Right atrium auricular region (tissue), 2 donors: ENCODE data around the gene DUSP3. TPM values are rescaled to one million over a fixed set of nuclear protein-coding genes. Genes with fewer than 3 reads are reported as not detected.

ENCODE experiments used
- DNase-seq: peaks from one replicate; pipeline ENCODE4 v3.0.0-alpha.2; 2019; ENCODE audit warnings: low spot score
- H3K27ac ChIP-seq, 2 donors: fragments of 200-600 bp; sonication (generic); 1 replicate in 1 of 2; 2 replicates in 1 of 2; pipeline ENCODE4 v1.5.1; 2016 to 2019
- H3K27me3 ChIP-seq, 2 donors: fragments of 200-600 bp; sonication (generic); one replicate each; pipeline versions ENCODE4 v1.5.1 to v1.6.0; 2017 to 2019
- H3K36me3 ChIP-seq: fragments of 200-600 bp; sonication (generic); one replicate; pipeline ENCODE4 v1.5.1; 2016
- H3K4me1 ChIP-seq, 2 donors: fragments of 200-600 bp; sonication (generic); one replicate each; pipeline versions ENCODE4 v1.5.1 to v1.6.0; 2017 to 2019
- H3K4me3 ChIP-seq, 2 donors: fragments of 200-600 bp; sonication (generic); 1 replicate in 1 of 2; 2 replicates in 1 of 2; pipeline ENCODE4 v1.5.1; 2017 to 2019; ENCODE audit warnings: mild to moderate bottlenecking in 1 of 2, moderate library complexity in 1 of 2
- H3K9me3 ChIP-seq, 2 donors: fragments of 200-600 bp; sonication (generic); one replicate each; pipeline ENCODE4 v1.5.1; 2019
- total RNA-seq, 2 donors: library from RNA; depleted of rRNA; stranded (reverse); fragments of >200 nt; gene quantifications; one replicate each; pipeline ENCODE4 v1.1.0, GENCODE V29; 2016
- TF ChIP-seq, protein P1 (sequence below), 2 donors: fragments of 200-600 bp; sonication (generic); IDR thresholded peaks; one replicate each; pipeline ENCODE4 v1.5.1; 2019; ENCODE audit warnings: antibody characterized with exemption in 2 of 2

DUSP3 gene
- total RNA-seq, 2 donors from 2014 or later = 151 to 175 TPM

DNA sequence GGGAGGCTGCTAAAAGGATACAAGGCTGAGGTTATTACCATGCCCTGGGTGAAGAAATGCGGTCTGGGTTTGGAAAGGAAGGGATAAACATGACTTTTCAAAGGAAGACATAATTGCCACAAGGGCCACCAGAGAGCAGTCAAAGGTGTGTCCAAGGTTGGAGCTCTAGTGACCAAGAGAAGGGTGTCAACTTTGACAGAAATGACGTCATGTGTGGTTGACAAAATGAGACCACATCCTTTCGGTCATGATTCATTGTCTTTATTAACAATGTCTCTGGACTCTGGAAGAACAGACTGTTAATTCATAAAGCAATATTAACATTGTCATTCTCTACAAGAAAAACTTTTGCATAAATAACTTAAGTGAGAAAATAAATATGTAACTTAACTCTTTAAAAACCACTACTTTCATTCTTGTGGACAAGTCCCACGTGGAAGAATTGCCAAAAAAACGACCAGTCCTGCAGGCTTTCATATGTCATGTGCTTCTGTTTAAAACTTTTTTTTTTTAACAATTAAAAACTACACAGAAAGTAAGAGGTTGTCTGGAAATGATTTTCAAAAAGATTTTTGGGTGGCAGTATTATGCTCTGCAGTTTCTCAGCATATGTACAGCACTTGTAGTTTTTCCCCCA is 25.2 kb downstream of the DUSP3 start:
- no peaks in the 10 kb centered on the region for H3K27me3 ChIP-seq
- peaks cover 0 to 14% of the 10 kb centered on the region in 2 donors for H3K4me1 ChIP-seq
- H3K4me3 ChIP-seq = no peak overlapping the region
- DNase-seq = no peak
- H3K9me3 ChIP-seq = no peaks in the 10 kb centered on the region
- TF ChIP-seq, protein P1, sequence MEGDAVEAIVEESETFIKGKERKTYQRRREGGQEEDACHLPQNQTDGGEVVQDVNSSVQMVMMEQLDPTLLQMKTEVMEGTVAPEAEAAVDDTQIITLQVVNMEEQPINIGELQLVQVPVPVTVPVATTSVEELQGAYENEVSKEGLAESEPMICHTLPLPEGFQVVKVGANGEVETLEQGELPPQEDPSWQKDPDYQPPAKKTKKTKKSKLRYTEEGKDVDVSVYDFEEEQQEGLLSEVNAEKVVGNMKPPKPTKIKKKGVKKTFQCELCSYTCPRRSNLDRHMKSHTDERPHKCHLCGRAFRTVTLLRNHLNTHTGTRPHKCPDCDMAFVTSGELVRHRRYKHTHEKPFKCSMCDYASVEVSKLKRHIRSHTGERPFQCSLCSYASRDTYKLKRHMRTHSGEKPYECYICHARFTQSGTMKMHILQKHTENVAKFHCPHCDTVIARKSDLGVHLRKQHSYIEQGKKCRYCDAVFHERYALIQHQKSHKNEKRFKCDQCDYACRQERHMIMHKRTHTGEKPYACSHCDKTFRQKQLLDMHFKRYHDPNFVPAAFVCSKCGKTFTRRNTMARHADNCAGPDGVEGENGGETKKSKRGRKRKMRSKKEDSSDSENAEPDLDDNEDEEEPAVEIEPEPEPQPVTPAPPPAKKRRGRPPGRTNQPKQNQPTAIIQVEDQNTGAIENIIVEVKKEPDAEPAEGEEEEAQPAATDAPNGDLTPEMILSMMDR (IDR thresholded peaks at IDR 0.05) = no peak
- H3K36me3 ChIP-seq = no peaks in the 10 kb centered on the region
- H3K27ac ChIP-seq = no peak overlapping the region

DNA sequence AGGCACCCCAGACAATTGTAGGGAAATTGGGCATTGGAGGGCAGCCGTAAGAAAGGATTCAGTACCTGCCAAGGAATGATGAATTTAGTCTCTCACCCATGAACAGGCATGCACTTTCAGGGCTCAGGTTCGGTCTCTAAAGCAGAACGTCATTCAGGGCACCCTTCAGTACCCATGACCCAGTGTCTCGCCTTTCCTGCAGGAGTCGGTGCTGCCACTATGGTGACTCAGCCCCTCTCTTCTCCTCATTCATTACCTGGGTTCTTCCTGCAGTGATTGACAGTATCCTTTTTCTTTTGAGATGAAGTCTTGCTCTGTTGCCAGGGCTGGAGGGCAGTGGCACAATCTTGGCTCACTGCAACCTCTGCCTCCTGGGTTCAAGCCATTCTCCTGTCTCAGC is 28.6 kb downstream of the DUSP3 start:
- Histone ChIP-seq H3K9me3 (no peaks in the 10 kb centered on the region), H3K27me3 (no peaks in the 10 kb centered on the region), H3K4me3 (no peak overlapping the region), H3K27ac (no peak overlapping the region), H3K36me3 (no peaks in the 10 kb centered on the region), H3K4me1 (peaks cover 0 to 19% of the 10 kb centered on the region in 2 donors)
- DNase-seq = no peak
- TF ChIP-seq, protein P1 (IDR thresholded peaks at IDR 0.05) = no peak

DNA sequence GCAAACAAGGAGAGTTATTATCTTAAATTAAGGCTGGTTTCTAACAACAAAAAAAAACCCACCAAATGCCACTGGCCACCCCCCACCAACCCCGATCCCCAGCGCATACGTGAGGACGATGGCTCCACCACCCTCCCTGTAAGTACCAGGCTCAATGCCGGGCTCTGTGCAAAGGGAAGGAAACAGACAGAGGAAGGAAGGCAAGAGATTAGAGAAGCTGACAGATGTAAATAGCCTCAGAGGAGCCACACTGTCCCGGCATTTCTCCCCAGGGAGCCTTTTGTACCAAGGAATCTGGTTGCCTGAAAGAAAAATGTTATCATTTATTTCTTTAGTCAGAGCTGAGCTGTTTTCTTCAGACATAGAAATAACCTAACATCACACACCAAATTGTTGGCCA is 33.2 kb downstream of the DUSP3 start:
- Histone ChIP-seq H3K36me3 (no peaks in the 10 kb centered on the region), H3K27ac (no peak overlapping the region), H3K4me1 (peaks cover 0 to 16% of the 10 kb centered on the region in 2 donors), H3K27me3 (no peaks in the 10 kb centered on the region), H3K9me3 (no peaks in the 10 kb centered on the region), H3K4me3 (no peak overlapping the region)
- no peak for DNase-seq
- TF ChIP-seq, protein P1 (IDR thresholded peaks at IDR 0.05) = no peak

DNA sequence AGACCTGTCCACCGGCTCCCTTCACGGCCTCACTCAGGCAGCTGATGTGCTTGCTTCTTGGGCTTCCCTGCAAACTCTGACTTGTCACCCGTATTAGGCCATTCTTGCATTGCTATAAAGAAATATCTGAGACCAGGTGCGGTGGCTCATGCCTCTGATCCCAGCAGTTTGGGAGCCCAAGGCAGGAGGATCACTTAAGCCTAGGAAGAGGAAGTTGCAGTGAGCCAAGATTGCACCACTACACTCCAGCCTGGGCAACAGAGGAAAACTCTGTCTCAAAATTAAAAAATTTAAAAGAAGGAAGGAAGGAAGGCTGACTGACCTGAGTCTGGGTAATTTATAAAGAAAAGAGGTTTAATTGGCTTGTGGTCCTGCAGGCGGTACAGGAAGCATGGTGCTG is 37.1 kb downstream of the DUSP3 start:
- H3K36me3 ChIP-seq = no peaks in the 10 kb centered on the region
- no peak for DNase-seq
- TF ChIP-seq, protein P1 (IDR thresholded peaks at IDR 0.05) = no peak
- H3K27me3 ChIP-seq = no peaks in the 10 kb centered on the region
- H3K27ac ChIP-seq = no peak overlapping the region
- H3K4me1 ChIP-seq = peaks cover 0 to 16% of the 10 kb centered on the region in 2 donors
- no peaks in the 10 kb centered on the region for H3K9me3 ChIP-seq
- no peak overlapping the region for H3K4me3 ChIP-seq

DNA sequence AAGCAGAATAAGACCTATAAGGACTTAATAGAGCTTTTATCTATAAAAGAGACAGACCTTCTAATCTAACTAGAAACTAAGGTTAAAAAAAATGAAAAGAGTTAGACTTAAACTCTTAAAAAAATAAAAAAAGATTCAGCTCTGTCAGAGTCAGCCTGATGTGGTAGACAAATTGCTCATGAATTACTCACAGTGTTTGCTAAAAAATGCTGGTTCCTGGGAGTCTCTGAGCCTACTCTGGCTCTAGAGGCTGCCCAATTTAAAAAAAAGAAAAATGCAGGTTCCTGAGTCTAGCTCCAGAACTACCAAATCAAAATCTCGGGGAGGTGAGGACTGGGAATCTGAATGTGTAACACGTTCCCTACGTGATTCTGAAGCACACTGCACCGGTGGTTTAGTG is 38.2 kb downstream of the DUSP3 start:
- no peaks in the 10 kb centered on the region for H3K9me3 ChIP-seq
- no peak overlapping the region for H3K4me3 ChIP-seq
- H3K36me3 ChIP-seq = no peaks in the 10 kb centered on the region
- H3K27ac ChIP-seq = no peak overlapping the region
- peaks cover 0 to 7% of the 10 kb centered on the region in 2 donors for H3K4me1 ChIP-seq
- no peaks in the 10 kb centered on the region for H3K27me3 ChIP-seq
- DNase-seq = no peak
- TF ChIP-seq, protein P1 (IDR thresholded peaks at IDR 0.05) = no peak

DNA sequence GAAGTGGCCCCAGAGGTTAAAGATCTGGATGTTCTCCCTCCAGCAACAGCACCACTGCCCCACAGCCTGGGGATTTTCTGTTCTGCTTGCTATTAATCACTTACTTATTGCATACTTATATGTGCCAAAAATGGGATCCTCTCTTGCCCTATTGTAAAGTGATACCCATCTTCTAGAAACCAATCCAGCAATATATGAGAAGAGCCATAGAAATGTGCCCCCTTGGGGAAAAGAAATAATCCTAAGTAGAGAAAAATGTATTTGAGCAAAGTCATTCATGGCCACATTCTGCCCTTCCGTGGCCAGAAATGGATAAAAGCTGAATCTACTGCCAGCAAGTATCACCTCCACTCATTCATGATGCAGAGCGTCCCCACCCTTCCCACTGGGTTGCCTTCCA is 41.1 kb downstream of the DUSP3 start:
- TF ChIP-seq, protein P1 (IDR thresholded peaks at IDR 0.05) = no peak
- H3K27me3 ChIP-seq = no peaks in the 10 kb centered on the region
- peaks cover 0 to 4% of the 10 kb centered on the region in 2 donors for H3K4me1 ChIP-seq
- DNase-seq = no peak
- H3K27ac ChIP-seq = no peak overlapping the region
- H3K36me3 ChIP-seq = no peaks in the 10 kb centered on the region
- H3K9me3 ChIP-seq = no peaks in the 10 kb centered on the region
- H3K4me3 ChIP-seq = no peak overlapping the region
